H1 (cell line): ENCODE results near the gene TCERG1. TPM values are rescaled to one million over a fixed set of nuclear protein-coding genes. Genes with fewer than 3 reads are reported as not detected.

Experiments
- CTCF ChIA-PET: fragments of 300-600 bp; sonication (Branson Sonifier 250); formaldehyde crosslinking; loops from one replicate; lab custom pipeline; 2021; ENCODE audit not compliant: partially characterized antibody; lab: Charles Lee
- POLR2A ChIA-PET: fragments of 300-600 bp; sonication (Branson Sonifier 250); formaldehyde crosslinking; loops from one replicate; lab custom pipeline; 2021; ENCODE audit warnings: inconsistent platforms; ENCODE audit not compliant: partially characterized antibody; lab: Charles Lee
- DNase-seq, 2 experiments: peaks; one replicate each; pipeline versions ENCODE4 v3.0.0 to v3.0.0-alpha.2; 2010 to 2022; ENCODE audit warnings: low spot score in 2 of 2, low read depth in 1 of 2, mixed read lengths in 1 of 2
- FAIRE-seq: peaks from 2 replicates; lab custom pipeline; 2011; peaks lifted over from hg19 to GRCh38; lab: Jason Lieb, UNC
- H2AFZ ChIP-seq: 2 replicates; pipeline ENCODE4 v1.8.1; 2012; ENCODE audit warnings: low read length, inconsistent platforms
- H2AK5ac ChIP-seq: 2 replicates; pipeline ENCODE4 v1.6.1; 2013; ENCODE audit warnings: low read depth, low read length
- H2BK120ac ChIP-seq: replicated peaks from 2 replicates; pipeline ENCODE3; 2013; ENCODE audit warnings: low read depth, low read length, inconsistent platforms
- H2BK12ac ChIP-seq: 2 replicates; pipeline ENCODE4 v1.6.1; 2013; ENCODE audit warnings: low read depth, low read length
- H2BK15ac ChIP-seq: 2 replicates; pipeline ENCODE4 v1.6.1; 2013; ENCODE audit warnings: low read length
- H2BK20ac ChIP-seq: 2 replicates; pipeline ENCODE4 v1.6.1; 2013; ENCODE audit warnings: low read length
- H2BK5ac ChIP-seq: 2 replicates; pipeline ENCODE4 v1.6.1; 2013; ENCODE audit warnings: low read depth, low read length
- H3K14ac ChIP-seq: 2 replicates; pipeline ENCODE4 v1.6.1; 2013; ENCODE audit warnings: inconsistent platforms; ENCODE audit not compliant: insufficient read length
- H3K18ac ChIP-seq: 2 replicates; pipeline ENCODE4 v1.6.1; 2013; ENCODE audit warnings: low read length; ENCODE audit errors: extremely low read depth
- H3K23ac ChIP-seq: 2 replicates; pipeline ENCODE4 v1.6.1; 2013; ENCODE audit warnings: inconsistent platforms; ENCODE audit not compliant: insufficient read length
- H3K23me2 ChIP-seq: 2 replicates; pipeline ENCODE4 v1.6.1; 2013; ENCODE audit warnings: low read depth, low read length
- H3K27ac ChIP-seq: 2 replicates; pipeline ENCODE4 v1.6.1; 2011; ENCODE audit warnings: low read depth, low read length, inconsistent platforms
- H3K27me3 ChIP-seq, 4 experiments: replicated peaks in 1 of 4; 1 replicate in 1 of 4; 2 replicates in 3 of 4; pipeline versions ENCODE4 v1.6.1 to v1.8.1; 2011 to 2013; ENCODE audit warnings: low read length in 3 of 4, mild to moderate bottlenecking in 3 of 4, inconsistent platforms in 2 of 4, mixed read lengths in 2 of 4, moderate library complexity in 1 of 4; ENCODE audit not compliant: control insufficient read depth in 3 of 4, insufficient read depth in 3 of 4; ENCODE audit errors: extremely low read depth in 1 of 4
- H3K36me3 ChIP-seq, 4 experiments: 2 replicates each; pipeline versions ENCODE4 v1.6.1 to v1.8.1; 2011 to 2013; ENCODE audit warnings: mild to moderate bottlenecking in 4 of 4, low read length in 3 of 4, moderate library complexity in 2 of 4, control low read depth in 1 of 4, inconsistent platforms in 1 of 4; ENCODE audit not compliant: insufficient read depth in 4 of 4, control insufficient read depth in 2 of 4
- H3K4ac ChIP-seq: replicated peaks from 2 replicates; pipeline ENCODE3; 2013; ENCODE audit warnings: low read length, low read depth, mixed read lengths, inconsistent platforms; ENCODE audit not compliant: insufficient read length
- H3K4me1 ChIP-seq, 4 experiments: replicated peaks in 1 of 4; 1 replicate in 1 of 4; 2 replicates in 3 of 4; pipeline versions ENCODE4 v1.6.1 to v1.8.1; 2011 to 2013; ENCODE audit warnings: low read length in 3 of 4, inconsistent platforms in 2 of 4, mixed read lengths in 1 of 4; ENCODE audit not compliant: insufficient read depth in 4 of 4, control insufficient read depth in 3 of 4
- H3K4me2 ChIP-seq, 2 experiments: 2 replicates each; pipeline versions ENCODE4 v1.6.1 to v1.8.1; 2011 to 2013; ENCODE audit warnings: low read depth in 2 of 2, low read length in 2 of 2, control low read depth in 1 of 2, inconsistent platforms in 1 of 2, mild to moderate bottlenecking in 1 of 2; ENCODE audit not compliant: insufficient read depth in 1 of 2
- H3K4me3 ChIP-seq, 4 experiments: fragments of 200-600, 300-600 bp in 1 of 4; sonication (generic), shearing (Covaris generic), sonication (Bioruptor Twin) in 1 of 4; 2 replicates each; pipeline versions ENCODE4 v1.5.1 to v1.8.1; 2011 to 2016; ENCODE audit warnings: low read length in 4 of 4, low read depth in 3 of 4, control low read depth in 2 of 4, inconsistent platforms in 2 of 4, mild to moderate bottlenecking in 2 of 4, mixed read lengths in 1 of 4, moderate library complexity in 1 of 4; ENCODE audit not compliant: insufficient read depth in 2 of 4; ENCODE audit errors: extremely low read depth in 1 of 4
- H3K56ac ChIP-seq: replicated peaks from 2 replicates; pipeline ENCODE3; 2013; ENCODE audit warnings: low read depth, mild to moderate bottlenecking, mixed read lengths, low read length, inconsistent platforms; ENCODE audit not compliant: insufficient read length
- H3K79me1 ChIP-seq: 2 replicates; pipeline ENCODE4 v1.6.1; 2013; ENCODE audit warnings: low read depth, low read length, control low read depth
- H3K79me2 ChIP-seq, 2 experiments: 2 replicates each; pipeline versions ENCODE4 v1.6.1 to v1.8.1; 2012 to 2013; ENCODE audit warnings: low read length in 2 of 2, mild to moderate bottlenecking in 2 of 2, inconsistent platforms in 1 of 2; ENCODE audit not compliant: insufficient read depth in 2 of 2, control insufficient read depth in 1 of 2
- H3K9ac ChIP-seq, 4 experiments: replicated peaks in 1 of 4; 1 replicate in 1 of 4; 2 replicates in 3 of 4; pipeline versions ENCODE4 v1.6.1 to v1.8.1; 2011 to 2013; ENCODE audit warnings: low read depth in 3 of 4, low read length in 3 of 4, control low read depth in 2 of 4, mild to moderate bottlenecking in 2 of 4, moderate library complexity in 2 of 4, inconsistent platforms in 1 of 4; ENCODE audit errors: extremely low read depth in 1 of 4
- H3K9me3 ChIP-seq, 2 experiments: 2 replicates each; pipeline versions ENCODE4 v1.6.1 to v1.8.1; 2012 to 2013; ENCODE audit warnings: mild to moderate bottlenecking in 2 of 2, moderate library complexity in 2 of 2, control low read depth in 1 of 2, inconsistent platforms in 1 of 2, low read depth in 1 of 2, low read length in 1 of 2, mixed read lengths in 1 of 2; ENCODE audit not compliant: insufficient read depth in 2 of 2
- H4K20me1 ChIP-seq, 2 experiments: replicated peaks in 1 of 2; 2 replicates each; pipeline versions ENCODE3 to v1.8.1; 2011 to 2013; ENCODE audit warnings: inconsistent platforms in 2 of 2, low read length in 2 of 2, mild to moderate bottlenecking in 1 of 2; ENCODE audit not compliant: insufficient read depth in 2 of 2, control insufficient read depth in 1 of 2
- H4K5ac ChIP-seq: 2 replicates; pipeline ENCODE4 v1.6.1; 2013; ENCODE audit warnings: low read length, low read depth, mixed read lengths, inconsistent platforms; ENCODE audit not compliant: insufficient read length
- H4K8ac ChIP-seq: 2 replicates; pipeline ENCODE4 v1.8.0; 2013; ENCODE audit warnings: mild to moderate bottlenecking, moderate library complexity, low read length, inconsistent platforms; ENCODE audit not compliant: insufficient read depth; ENCODE audit errors: extremely low read depth
- H4K91ac ChIP-seq: replicated peaks from 2 replicates; pipeline ENCODE3; 2013; ENCODE audit warnings: low read length, mixed read lengths, inconsistent platforms; ENCODE audit not compliant: insufficient read length
- CHD2 ChIP-seq: IDR thresholded peaks from 2 replicates; pipeline ENCODE4 v1.6.1; 2012; ENCODE audit warnings: low read length, improper control_type of control experiment
- CREB1 ChIP-seq: IDR thresholded peaks from 2 replicates; pipeline ENCODE4 v1.6.1; 2012; ENCODE audit warnings: inconsistent platforms
- EGR1 ChIP-seq: IDR thresholded peaks from 2 replicates; pipeline ENCODE4 v1.6.1; 2011; ENCODE audit warnings: low read depth, low read length, borderline replicate concordance
- FOSL1 ChIP-seq: IDR thresholded peaks from 2 replicates; pipeline ENCODE4 v1.6.1; 2011; ENCODE audit warnings: mild to moderate bottlenecking, low read depth, low read length, moderate library complexity; ENCODE audit not compliant: insufficient read depth
- GABPA ChIP-seq: IDR thresholded peaks from 2 replicates; pipeline ENCODE4 v1.6.1; 2011; ENCODE audit warnings: mild to moderate bottlenecking, low read length, moderate library complexity, borderline replicate concordance; ENCODE audit not compliant: insufficient read depth
- HDAC2 ChIP-seq, 2 experiments: fragments of 300-600 bp in 1 of 2; sonication (generic) in 1 of 2; IDR thresholded peaks; 2 replicates each; pipeline ENCODE4 v1.6.1; 2011 to 2012; ENCODE audit warnings: low read depth in 2 of 2, low read length in 2 of 2, mild to moderate bottlenecking in 2 of 2, moderate library complexity in 2 of 2, borderline replicate concordance in 1 of 2, inconsistent platforms in 1 of 2
- KDM1A ChIP-seq: fragments of 200-600, 300-600 bp; sonication (generic); IDR thresholded peaks from 2 replicates; pipeline ENCODE4 v1.7.1; 2016; ENCODE audit warnings: mild to moderate bottlenecking, low read length, borderline replicate concordance
- NRF1 ChIP-seq: IDR thresholded peaks from 2 replicates; pipeline ENCODE4 v1.6.1; 2011; ENCODE audit warnings: mild to moderate bottlenecking, low read depth, low read length, improper control_type of control experiment
- RFX5 ChIP-seq: IDR thresholded peaks from 2 replicates; pipeline ENCODE4 v1.6.1; 2011; ENCODE audit warnings: low read depth, low read length, improper control_type of control experiment, borderline replicate concordance
- RNF2 ChIP-seq: fragments of 200-900, 300-1000 bp; sonication (generic); IDR thresholded peaks from 2 replicates; pipeline ENCODE4 v1.7.1; 2016; ENCODE audit warnings: borderline replicate concordance, low read depth, mild to moderate bottlenecking, antibody characterized with exemption, low read length; ENCODE audit not compliant: poor library complexity, severe bottlenecking; ENCODE audit errors: missing control alignments
- SIN3A ChIP-seq, 2 experiments: IDR thresholded peaks in 1 of 2; conservative IDR thresholded peaks in 1 of 2; 2 replicates each; pipeline ENCODE4 v1.6.1; 2011 to 2012; ENCODE audit warnings: low read length in 2 of 2, improper control_type of control experiment in 1 of 2, low read depth in 1 of 2, mild to moderate bottlenecking in 1 of 2
- WGBS, 2 experiments: shearing (Covaris generic) in 1 of 2; methylation state at CpG; one replicate each; pipeline versions ENCODE4 v1.1.6 to v1.1.7; 2013 to 2015; ENCODE audit warnings: low lambda C conversion rate in 2 of 2, mixed read lengths in 2 of 2, inconsistent platforms in 1 of 2, low coverage in 1 of 2, missing lambda C conversion rate in 1 of 2; ENCODE audit not compliant: insufficient replicate concordance in 2 of 2, insufficient coverage in 1 of 2, insufficient read length in 1 of 2; ENCODE audit errors: extremely low coverage in 1 of 2, missing lambda C conversion rate in 1 of 2; 5-methylcytosine and 5-hydroxymethylcytosine counted together
- polyA plus RNA-seq, 7 experiments: library from polyadenylated mRNA; depleted of rRNA in 3 of 7; stranded (reverse) in 5 of 7; unstranded in 2 of 7; fragments of >200 nt in 5 of 7; fragments of 200-250 nt in 2 of 7; gene quantifications; 1 replicate in 5 of 7; 2 replicates in 1 of 7; 4 replicates in 1 of 7; pipeline versions ENCODE4 v1.2.1 to v1.2.3, GENCODE V29; 2011 to 2013; ENCODE audit warnings: missing spikeins in 2 of 7, mixed read lengths in 2 of 7
- total RNA-seq: library from RNA; stranded (reverse); fragmentation: NEBNext Ultra II Directional; extraction: Animal tissue kit (Norgen Biotek cat#: 25700); gene quantifications from 2 replicates; pipeline ENCODE4 v1.2.1, GENCODE V29; 2021

TCERG1 gene
- total and polyA plus RNA-seq, 2 of the 8 experiments (the other 6 are each of a cell fraction or from before 2014, with no cell fraction given): 105 to 122 TPM

DNA sequence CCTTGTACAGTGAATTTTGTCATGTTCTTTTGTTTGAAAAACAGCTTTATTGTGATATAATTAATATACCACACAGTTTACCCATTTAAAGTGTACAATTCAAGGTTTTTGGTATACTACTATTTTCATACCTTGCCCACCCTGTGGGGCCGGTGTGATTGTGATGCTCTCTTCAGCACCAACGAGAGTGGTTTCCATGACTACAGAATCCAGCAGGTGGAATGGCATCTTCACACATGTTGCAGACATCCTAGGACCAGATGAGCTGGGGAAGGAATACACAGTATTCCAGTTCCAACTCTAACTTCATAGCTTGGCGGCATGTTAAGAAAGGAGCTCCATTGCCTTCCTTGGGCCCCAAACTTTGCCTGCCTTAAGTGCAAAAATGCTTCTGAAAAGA, 76.6 kb downstream of the TCERG1 start:
- H2AK5ac ChIP-seq: no peak overlapping the region
- peaks cover 0 to 4% (median 0%) of the 10 kb centered on the region in 4 experiments; a peak in 1 of 7 replicates for H3K4me1 ChIP-seq
- H3K9ac ChIP-seq: no peak overlapping the region
- H4K5ac ChIP-seq: no peak overlapping the region
- 88% methylated on average over 3 of the region's 3 CpGs; no CpG with 5 or more reads in 1 of the 2 experiments for WGBS, 2 experiments
- DNase-seq: no peak
- H3K4me3 ChIP-seq: no peak overlapping the region
- H4K20me1 ChIP-seq: no peaks in the 10 kb centered on the region
- H3K79me2 ChIP-seq: no peaks in the 10 kb centered on the region
- H3K23me2 ChIP-seq: no peaks in the 10 kb centered on the region
- no peak overlapping the region for H4K91ac ChIP-seq
- no peaks in the 10 kb centered on the region for H3K27me3 ChIP-seq
- H3K79me1 ChIP-seq: no peaks in the 10 kb centered on the region
- H3K36me3 ChIP-seq: no peaks in the 10 kb centered on the region
- no peak overlapping the region for H3K27ac ChIP-seq
- H3K23ac ChIP-seq: no peak overlapping the region
- no peak overlapping the region for H2BK15ac ChIP-seq
- no peak overlapping the region for H3K56ac ChIP-seq
- no peak overlapping the region for H3K14ac ChIP-seq
- H2BK20ac ChIP-seq: no peak overlapping the region
- TF ChIP-seq RNF2 (no peak), EGR1 (no peak), CHD2 (no peak), RFX5 (no peak), HDAC2 (IDR thresholded peaks at IDR 0.05; ENCODE audit: borderline replicate concordance in 1 of 2, low read depth in 2 of 2, low read length in 2 of 2) (no peak), CREB1 (no peak), FOSL1 (no peak), KDM1A (no peak), NRF1 (no peak), SIN3A (conservative IDR thresholded peaks at IDR 0.05 in 1 of 2, IDR thresholded peaks at IDR 0.05 in 1 of 2; ENCODE audit: low read depth in 1 of 2, low read length in 2 of 2) (no peak), GABPA (no peak)
- TF ChIP-seq, all 59 proteins: peak for 0
- H3K4ac ChIP-seq: no peak overlapping the region
- H3K18ac ChIP-seq: no peak overlapping the region
- H2BK12ac ChIP-seq: no peak overlapping the region
- H4K8ac ChIP-seq: no peak overlapping the region
- H2BK5ac ChIP-seq: no peak overlapping the region
- no peak overlapping the region for H2AFZ ChIP-seq
- no peak for FAIRE-seq
- ChIA-PET CTCF (interaction anchor here (0.6 to 2.4 kb wide), 4 partner anchors 9 to 869 kb away, joined by 3 to 20 read pairs (median 4); no protein-coding TSS in a partner anchor), POLR2A (no interaction called here)
- no peaks in the 10 kb centered on the region for H3K9me3 ChIP-seq
- no peak overlapping the region for H3K4me2 ChIP-seq
- H2BK120ac ChIP-seq: no peak overlapping the region
